Stimulated activated CD8-positive, alpha-beta memory T cell treated with anti-CD3 and anti-CD28 coated beads, Interleukin-15, amount 100 ng/mL, for 48 hours (primary cell): Measurements from ENCODE around the gene ALOX15.
A peak's percentile ranks its signal among the peaks of the same experiment; 100 is the strongest.
"Not testable (repeated sequence)": the region's sequence is repeated elsewhere in the genome, so short reads cannot be mapped to it uniquely, and the experiment has no call there.

Experiments
- DNase-seq, 2 donors: peaks; one replicate each; pipeline ENCODE4 v3.0.0-alpha.2; 2020; ENCODE audit warnings: low read depth in 2 of 2

The ALOX15 gene

GRCh38 chr17:4641297-4642195 is at the start of gene ALOX15:
ALOX15 (minus strand) TSS chr17:4641678; CDS start chr17:4641651, 27 bp downstream.
- no peak for DNase-seq

DNA sequence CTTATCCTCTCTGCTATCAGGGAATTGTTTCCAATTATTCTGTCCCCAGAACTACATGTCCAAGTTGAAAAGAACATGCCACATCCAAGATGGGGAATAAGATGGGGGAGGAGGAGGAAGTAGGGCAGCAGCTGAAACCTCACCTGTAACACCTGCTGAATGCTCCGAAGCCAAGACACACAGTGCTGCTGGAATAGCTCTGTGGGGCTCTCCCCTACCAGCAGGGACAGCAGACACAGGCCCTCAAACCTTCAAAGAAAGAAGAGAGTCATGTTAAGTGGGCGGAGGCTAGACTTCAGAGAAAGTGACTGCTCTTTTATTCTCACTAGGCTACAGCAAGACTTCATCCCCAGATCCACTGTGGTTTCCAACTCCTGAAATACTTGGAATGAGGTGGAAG is 49.3 kb upstream of the ALOX15 start:
- DNase-seq: no peak

- not testable (repeated sequence) for DNase-seq
These were observed 48.4 kb upstream of the ALOX15 start for GRCh38 chr17:4689872-4690271.

- DNase-seq: not testable (repeated sequence)
These were observed 42.3 kb upstream of the ALOX15 start for GRCh38 chr17:4683739-4684138.

- DNase-seq: no peak
These were observed 38.2 kb upstream of the ALOX15 start for GRCh38 chr17:4679658-4680057.

GRCh38 chr17:4678448-4679026 is 37.1 kb upstream of the ALOX15 start:
- DNase-seq: peak; percentile 19 to 48

- no peak for DNase-seq
These were observed 35.3 kb upstream of the ALOX15 start for GRCh38 chr17:4676791-4677190.

DNA sequence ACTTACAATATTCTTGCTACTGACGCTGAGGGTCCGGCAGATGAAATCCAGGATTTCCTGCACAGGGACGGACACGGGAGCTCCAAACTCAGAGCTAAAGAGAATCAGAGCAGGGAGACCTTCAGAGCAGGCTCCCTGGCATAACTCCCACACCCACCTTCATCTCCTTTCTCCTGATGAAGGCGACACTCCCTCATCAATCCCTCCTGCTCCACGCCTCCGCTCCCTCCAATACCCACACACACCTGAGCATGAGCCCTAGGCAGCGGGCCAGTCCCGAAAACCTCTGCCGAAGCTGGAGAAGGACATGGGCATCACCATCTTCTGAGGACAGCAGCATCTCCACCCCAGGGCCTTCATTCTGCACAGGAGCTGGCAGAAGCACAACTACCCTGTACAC is 34.3 kb upstream of the ALOX15 start:
- no peak for DNase-seq

GRCh38 chr17:4674685-4674998 is 33.2 kb upstream of the ALOX15 start:
- DNase-seq: no peak

- no peak for DNase-seq
These were observed 32.7 kb upstream of the ALOX15 start for GRCh38 chr17:4673986-4674684.

DNA sequence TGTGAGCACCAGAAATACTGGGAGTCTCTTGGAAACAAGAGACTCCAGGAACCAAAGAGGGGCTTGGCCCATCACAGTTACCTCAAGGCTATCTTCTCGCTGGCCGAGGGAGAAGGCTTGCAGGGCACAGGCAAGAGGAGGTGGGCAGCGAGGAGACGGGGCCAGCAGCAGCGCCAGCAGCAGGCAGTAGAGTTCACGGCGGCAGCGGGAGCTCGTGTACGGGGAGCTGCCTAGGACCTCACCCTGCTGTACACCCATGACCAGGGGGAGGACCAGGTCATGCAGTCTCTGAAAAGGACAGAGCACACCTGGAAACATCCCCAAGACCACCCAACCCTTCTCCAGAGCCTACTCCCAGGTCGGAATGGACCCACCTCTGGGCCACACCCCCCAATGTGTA is 31.7 kb upstream of the ALOX15 start:
- DNase-seq: no peak

- no peak for DNase-seq
These were observed 31.3 kb upstream of the ALOX15 start for GRCh38 chr17:4672751-4673150.

- no peak for DNase-seq
These were observed 30.7 kb upstream of the ALOX15 start for GRCh38 chr17:4672055-4672630.

DNA sequence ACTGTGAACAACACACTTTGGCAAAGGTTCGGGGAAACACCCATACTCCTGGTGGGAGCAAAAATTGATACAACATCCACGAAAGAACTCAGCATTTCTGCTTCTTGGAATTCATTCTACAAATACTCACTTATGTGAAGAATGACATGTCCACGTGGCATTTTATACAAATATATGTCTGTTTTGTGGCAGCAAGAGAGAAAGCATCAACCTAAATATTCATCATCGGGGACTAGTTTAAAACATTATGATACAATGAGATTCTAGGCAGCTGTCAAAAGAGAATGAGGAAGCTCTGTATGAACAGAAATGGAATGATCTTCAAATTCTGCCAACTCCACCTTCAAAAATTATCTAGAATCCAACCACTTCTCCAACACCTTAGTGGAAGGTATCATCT is 25.7 kb upstream of the ALOX15 start:
- DNase-seq: no peak

DNA sequence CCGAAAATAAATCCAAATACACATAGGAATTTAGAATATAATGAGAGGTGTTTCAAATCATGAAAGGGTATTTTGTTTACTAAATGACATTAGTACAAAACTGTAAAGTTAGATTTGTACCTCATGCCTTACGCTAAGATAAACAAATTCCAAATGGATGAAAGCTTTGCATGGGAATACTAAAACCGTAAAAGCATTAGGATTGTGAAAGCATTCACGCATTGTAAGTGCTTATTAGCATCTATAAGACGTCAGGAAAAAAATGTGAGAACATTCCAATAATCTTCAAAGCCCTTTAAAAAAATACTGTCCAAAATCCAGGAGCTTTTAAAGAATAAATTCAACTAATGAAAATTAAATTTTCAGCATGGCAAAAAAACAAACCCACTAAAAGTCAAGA is 24.8 kb upstream of the ALOX15 start:
- no peak for DNase-seq

- no peak for DNase-seq
These were observed 23.5 kb upstream of the ALOX15 start for GRCh38 chr17:4665027-4665426.

GRCh38 chr17:4664230-4664629 is 22.8 kb upstream of the ALOX15 start:
- DNase-seq: no peak

GRCh38 chr17:4663711-4664110 is 22.2 kb upstream of the ALOX15 start:
- DNase-seq: no peak

- peak; percentile 55 to 66 for DNase-seq
These were observed 17.2 kb upstream of the ALOX15 start for GRCh38 chr17:4658478-4659305.

- no peak for DNase-seq
These were observed 16.2 kb upstream of the ALOX15 start for GRCh38 chr17:4657678-4658077.

GRCh38 chr17:4655933-4656332 is 14.5 kb upstream of the ALOX15 start:
- not testable (repeated sequence) for DNase-seq

DNA sequence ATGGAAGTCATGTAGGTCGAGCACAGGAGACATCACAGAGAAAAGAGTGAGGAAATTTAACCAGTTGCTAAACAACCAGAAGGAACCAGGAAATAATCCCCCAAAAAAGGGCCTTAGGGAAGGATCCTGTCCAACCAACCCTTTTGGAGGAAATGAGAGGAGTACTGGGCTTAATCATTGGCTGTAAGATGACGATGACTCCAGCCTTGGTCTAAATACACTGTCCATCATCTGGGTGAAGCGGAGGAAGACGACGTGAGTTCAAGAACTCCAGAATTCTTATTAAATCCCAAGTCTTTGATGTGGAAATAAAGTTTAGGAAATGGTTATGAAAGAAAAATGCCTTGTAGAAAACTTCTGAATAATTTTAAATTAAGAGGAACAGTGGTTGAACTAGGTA is 11.5 kb upstream of the ALOX15 start:
- no peak for DNase-seq
